Keratinocyte (primary cell): ENCODE measurements around the gene LALBA. TPM values are rescaled to one million over a fixed set of nuclear protein-coding genes. Genes with fewer than 3 reads are reported as not detected.
"Not testable (repeated sequence)": the region's sequence is repeated elsewhere in the genome, so short reads cannot be mapped to it uniquely, and the experiment has no call there.

Experiments used
- DNase-seq: peaks from one replicate; pipeline ENCODE4 v3.0.0-alpha.2; 2011; ENCODE audit warnings: low read depth, missing footprints, low spot score
- FAIRE-seq: peaks from 2 replicates; lab custom pipeline; 2011; peaks lifted over from hg19 to GRCh38; lab: Jason Lieb, UNC
- H2AFZ ChIP-seq: 2 replicates; pipeline ENCODE4 v1.6.0; 2012; ENCODE audit warnings: low read length, control low read depth, inconsistent platforms; ENCODE audit not compliant: control insufficient read depth
- H3K27ac ChIP-seq: 2 replicates; pipeline ENCODE4 v1.5.1; 2011; ENCODE audit warnings: low read length; ENCODE audit not compliant: control insufficient read depth, insufficient read depth
- H3K27me3 ChIP-seq: 3 replicates; pipeline ENCODE4 v1.6.0; 2011; ENCODE audit warnings: low read length; ENCODE audit not compliant: control insufficient read depth, insufficient read depth; ENCODE audit errors: extremely low read depth
- H3K36me3 ChIP-seq, 2 experiments: 2 replicates in 1 of 2; 3 replicates in 1 of 2; pipeline ENCODE4 v1.5.1; 2011; ENCODE audit warnings: low read length in 2 of 2, mild to moderate bottlenecking in 1 of 2; ENCODE audit not compliant: control insufficient read depth in 2 of 2, insufficient read depth in 2 of 2; ENCODE audit errors: extremely low read depth in 1 of 2
- H3K4me1 ChIP-seq: 3 replicates; pipeline ENCODE4 v1.5.1; 2011; ENCODE audit warnings: low read length; ENCODE audit not compliant: control insufficient read depth, insufficient read depth; ENCODE audit errors: extremely low read depth
- H3K4me2 ChIP-seq: 3 replicates; pipeline ENCODE4 v1.6.0; 2011; ENCODE audit warnings: low read depth, low read length; ENCODE audit not compliant: control insufficient read depth, insufficient read depth; ENCODE audit errors: extremely low read depth
- H3K4me3 ChIP-seq, 3 experiments: fragments of 200-600 bp in 1 of 3; sonication (generic) in 1 of 3; 2 replicates in 2 of 3; 3 replicates in 1 of 3; pipeline ENCODE4 v1.5.1; 2011 to 2016; ENCODE audit warnings: low read length in 3 of 3, mild to moderate bottlenecking in 3 of 3, control low read depth in 2 of 3, inconsistent platforms in 1 of 3, low read depth in 1 of 3, mixed read lengths in 1 of 3, mixed run types in 1 of 3, moderate library complexity in 1 of 3; ENCODE audit not compliant: control insufficient read depth in 2 of 3, insufficient read depth in 2 of 3; ENCODE audit errors: extremely low read depth in 1 of 3
- H3K79me2 ChIP-seq: 2 replicates; pipeline ENCODE4 v1.6.0; 2012; ENCODE audit warnings: low read length; ENCODE audit not compliant: control insufficient read depth, insufficient read depth
- H3K9ac ChIP-seq: 3 replicates; pipeline ENCODE4 v1.6.0; 2011; ENCODE audit warnings: low read length; ENCODE audit not compliant: control insufficient read depth, insufficient read depth; ENCODE audit errors: extremely low read depth
- H3K9me1 ChIP-seq: 3 replicates; pipeline ENCODE4 v1.6.0; 2011; ENCODE audit warnings: low read length; ENCODE audit not compliant: control insufficient read depth, insufficient read depth; ENCODE audit errors: extremely low read depth
- H3K9me3 ChIP-seq: 2 replicates; pipeline ENCODE4 v1.5.1; 2012; ENCODE audit warnings: low read depth, low read length; ENCODE audit not compliant: control insufficient read depth
- H4K20me1 ChIP-seq: 3 replicates; pipeline ENCODE4 v1.6.0; 2011; ENCODE audit warnings: low read length; ENCODE audit not compliant: control insufficient read depth, insufficient read depth; ENCODE audit errors: extremely low read depth
- CTCF ChIP-seq, 3 experiments: IDR thresholded peaks in 1 of 3; conservative IDR thresholded peaks in 1 of 3; optimal IDR thresholded peaks in 1 of 3; 2 replicates in 2 of 3; 3 replicates in 1 of 3; pipeline versions ENCODE3 to v1.5.1; 2011; ENCODE audit warnings: low read length in 3 of 3, mild to moderate bottlenecking in 3 of 3, moderate library complexity in 2 of 3, control low read depth in 1 of 3, inconsistent platforms in 1 of 3; ENCODE audit not compliant: insufficient read depth in 2 of 3; ENCODE audit errors: extremely low read depth in 1 of 3
- EZH2 ChIP-seq: IDR thresholded peaks from one replicate; pipeline ENCODE4 v1.6.1; 2012; ENCODE audit warnings: inconsistent platforms, mild to moderate bottlenecking, low read length, moderate library complexity
- dilution Hi-C: fragments of 300-500 bp; cut with MboI; formaldehyde crosslinking; loops from one replicate; pipeline ENCODE4 v1.7.0; 2020; ENCODE audit warnings: low sequenced_read_pairs; ENCODE audit not compliant: extremely low pct_ligation_motif_present
- polyA plus RNA-seq, 5 experiments: library from polyadenylated mRNA; depleted of rRNA in 3 of 5; stranded (reverse) in 3 of 5; stranded (forward) in 1 of 5; unstranded in 1 of 5; fragments of >200 nt; gene quantifications; 1 replicate in 1 of 5; 2 replicates in 3 of 5; 3 replicates in 1 of 5; pipeline versions ENCODE4 v1.2.1 to v1.2.3, GENCODE V29; 2011 to 2012; ENCODE audit warnings: missing spikeins in 2 of 5, low read depth in 1 of 5, low replicate concordance in 1 of 5

Gene LALBA
- polyA plus RNA-seq, 1 donor (not counting 4 experiments of a cell fraction or from before 2014, with no cell fraction given) = not detected

GRCh38 chr12:48527891-48528670 is 41.8 kb downstream of the LALBA start:
- no peaks in the 10 kb centered on the region for H3K9me1 ChIP-seq
- H3K9ac ChIP-seq = no peak overlapping the region
- no peak overlapping the region for H3K4me3 ChIP-seq
- FAIRE-seq (no peak), DNase-seq (no peak)
- no peaks in the 10 kb centered on the region for H3K4me1 ChIP-seq
- no peak for TF ChIP-seq CTCF (optimal IDR thresholded peaks at IDR 0.05 in 1 of 3, IDR thresholded peaks at IDR 0.05 in 1 of 3, conservative IDR thresholded peaks at IDR 0.05 in 1 of 3; ENCODE audit: extremely low read depth in 1 of 3, insufficient read depth in 2 of 3, low read length in 3 of 3)
- TF ChIP-seq EZH2 = no peak
- H3K27me3 ChIP-seq = no peaks in the 10 kb centered on the region
- no peaks in the 10 kb centered on the region for H3K9me3 ChIP-seq
- H3K27ac ChIP-seq = no peak overlapping the region
- H3K4me2 ChIP-seq = no peak overlapping the region
- dilution Hi-C loops = no loop called here
- no peaks in the 10 kb centered on the region for H3K36me3 ChIP-seq
- no peak overlapping the region for H2AFZ ChIP-seq
- H3K79me2 ChIP-seq = no peaks in the 10 kb centered on the region
- no peaks in the 10 kb centered on the region for H4K20me1 ChIP-seq

- Histone ChIP-seq H3K9me1 (no peaks in the 10 kb centered on the region), H3K36me3 (no peaks in the 10 kb centered on the region), H3K4me3 (no peak within 1 kb of the TSS), H4K20me1 (no peaks in the 10 kb centered on the region), H3K9me3 (no peaks in the 10 kb centered on the region), H3K4me1 (no peaks in the 10 kb centered on the region), H3K79me2 (no peaks in the 10 kb centered on the region), H3K9ac (no peak within 1 kb of the TSS), H3K27ac (no peak within 1 kb of the TSS), H3K27me3 (no peaks in the 10 kb centered on the region), H2AFZ (no peak within 1 kb of the TSS), H3K4me2 (no peak within 1 kb of the TSS)
- FAIRE-seq (no peak), DNase-seq (no peak)
- dilution Hi-C loops = no loop called here
- no peak for TF ChIP-seq CTCF (optimal IDR thresholded peaks at IDR 0.05 in 1 of 3, IDR thresholded peaks at IDR 0.05 in 1 of 3, conservative IDR thresholded peaks at IDR 0.05 in 1 of 3; ENCODE audit: extremely low read depth in 1 of 3, insufficient read depth in 2 of 3, low read length in 3 of 3)
- no peak for TF ChIP-seq EZH2
Observed at GRCh38 chr12:48525332-48525731, 44.5 kb downstream of the LALBA start, which contains the start of gene OR8S1. OR8S1 (plus strand) TSS chr12:48525632; CDS start chr12:48525632, 0 bp downstream.

- H3K4me1 ChIP-seq, dilution Hi-C loops, H3K9ac ChIP-seq, H3K4me3 ChIP-seq, H3K27ac ChIP-seq, H4K20me1 ChIP-seq, H3K9me3 ChIP-seq, H3K27me3 ChIP-seq, FAIRE-seq, H3K4me2 ChIP-seq, H3K9me1 ChIP-seq, H2AFZ ChIP-seq, DNase-seq, H3K36me3 ChIP-seq, H3K79me2 ChIP-seq: not testable (repeated sequence)
Observed at GRCh38 chr12:48520381-48520780, 49.5 kb downstream of the LALBA start.
